Measurements from ENCODE around the gene SLC15A3.

Gene SLC15A3

DNA sequence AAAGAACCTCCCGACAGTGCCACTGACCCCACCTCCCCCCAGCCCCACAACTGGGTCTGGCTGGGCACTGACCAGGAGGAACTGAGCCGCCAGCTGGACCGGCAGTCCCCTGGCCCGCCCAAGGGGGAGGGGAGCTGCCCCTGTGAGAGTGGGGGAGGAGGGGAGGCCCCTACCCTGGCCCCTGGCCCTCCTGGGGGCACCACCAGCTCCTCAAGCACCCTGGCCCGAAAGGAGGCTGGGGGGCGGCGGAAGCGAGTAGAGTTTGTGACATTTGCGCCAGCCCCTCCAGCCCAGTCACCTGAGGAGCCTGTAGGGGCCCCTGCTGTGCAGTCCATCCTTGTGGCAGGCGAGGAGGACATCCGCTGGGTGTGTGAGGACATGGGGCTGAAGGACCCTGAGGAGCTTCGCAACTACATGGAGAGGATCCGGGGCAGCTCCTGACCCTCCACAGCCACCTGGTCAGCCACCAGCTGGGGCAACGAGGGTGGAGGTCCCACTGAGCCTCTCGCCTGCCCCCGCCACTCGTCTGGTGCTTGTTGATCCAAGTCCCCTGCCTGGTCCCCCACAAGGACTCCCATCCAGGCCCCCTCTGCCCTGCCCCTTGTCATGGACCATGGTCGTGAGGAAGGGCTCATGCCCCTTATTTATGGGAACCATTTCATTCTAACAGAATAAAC is 15.4 kb downstream of the SLC15A3 start:
- H3K36me3 ChIP-seq, result peaks cover 2% of the 10 kb centered on the region; the same call in 1 of the 2 replicates
- TF ChIP-seq, protein P1, sequence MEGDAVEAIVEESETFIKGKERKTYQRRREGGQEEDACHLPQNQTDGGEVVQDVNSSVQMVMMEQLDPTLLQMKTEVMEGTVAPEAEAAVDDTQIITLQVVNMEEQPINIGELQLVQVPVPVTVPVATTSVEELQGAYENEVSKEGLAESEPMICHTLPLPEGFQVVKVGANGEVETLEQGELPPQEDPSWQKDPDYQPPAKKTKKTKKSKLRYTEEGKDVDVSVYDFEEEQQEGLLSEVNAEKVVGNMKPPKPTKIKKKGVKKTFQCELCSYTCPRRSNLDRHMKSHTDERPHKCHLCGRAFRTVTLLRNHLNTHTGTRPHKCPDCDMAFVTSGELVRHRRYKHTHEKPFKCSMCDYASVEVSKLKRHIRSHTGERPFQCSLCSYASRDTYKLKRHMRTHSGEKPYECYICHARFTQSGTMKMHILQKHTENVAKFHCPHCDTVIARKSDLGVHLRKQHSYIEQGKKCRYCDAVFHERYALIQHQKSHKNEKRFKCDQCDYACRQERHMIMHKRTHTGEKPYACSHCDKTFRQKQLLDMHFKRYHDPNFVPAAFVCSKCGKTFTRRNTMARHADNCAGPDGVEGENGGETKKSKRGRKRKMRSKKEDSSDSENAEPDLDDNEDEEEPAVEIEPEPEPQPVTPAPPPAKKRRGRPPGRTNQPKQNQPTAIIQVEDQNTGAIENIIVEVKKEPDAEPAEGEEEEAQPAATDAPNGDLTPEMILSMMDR (IDR thresholded peaks at IDR 0.05; ENCODE audit: low read depth, low read length), result no peak
- no peaks in the 10 kb centered on the region for H3K4me1 ChIP-seq
- no peak overlapping the region for H3K4me3 ChIP-seq (ENCODE audit: low read depth, low read length)
- H3K9me3 ChIP-seq, result no peaks in the 10 kb centered on the region
- H3K27me3 ChIP-seq, result no peaks in the 10 kb centered on the region
- DNase-seq, result no peak

DNA sequence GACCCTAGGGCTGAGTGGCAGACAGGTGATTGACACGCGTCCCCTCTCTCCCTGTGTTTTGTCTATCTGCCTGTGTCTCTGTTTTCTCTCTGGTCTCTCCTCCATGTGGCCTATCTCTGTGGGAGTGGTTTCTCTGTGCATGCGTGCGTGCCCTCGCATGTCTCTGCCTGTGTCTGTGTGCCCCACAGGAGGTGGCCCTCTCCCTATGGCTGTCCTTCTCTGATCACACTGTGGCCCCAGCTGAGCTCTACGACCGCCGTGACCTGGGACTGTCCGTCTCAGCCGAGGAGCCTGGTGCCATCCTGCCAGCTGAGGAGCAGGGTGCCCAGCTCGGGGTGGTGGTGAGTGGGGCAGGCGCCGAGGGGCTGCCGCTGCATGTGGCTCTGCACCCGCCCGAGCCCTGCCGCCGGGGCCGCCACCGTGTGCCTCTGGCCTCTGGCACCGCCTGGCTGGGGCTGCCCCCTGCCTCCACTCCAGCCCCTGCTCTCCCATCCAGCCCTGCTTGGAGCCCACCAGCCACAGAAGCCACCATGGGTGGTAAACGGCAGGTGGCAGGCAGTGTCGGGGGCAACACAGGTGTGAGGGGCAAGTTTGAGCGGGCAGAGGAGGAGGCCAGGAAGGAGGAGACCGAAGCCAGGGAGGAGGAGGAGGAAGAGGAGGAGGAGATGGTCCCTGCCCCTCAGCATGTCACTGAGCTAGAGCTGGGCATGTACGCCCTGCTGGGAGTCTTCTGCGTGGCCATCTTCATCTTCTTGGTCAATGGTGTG is 16.1 kb downstream of the SLC15A3 start:
- DNase-seq, result no peak
- no peaks in the 10 kb centered on the region for H3K4me1 ChIP-seq
- TF ChIP-seq, protein P1 (IDR thresholded peaks at IDR 0.05; ENCODE audit: low read depth, low read length), result no peak
- no peak overlapping the region for H3K4me3 ChIP-seq (ENCODE audit: low read depth, low read length)
- H3K36me3 ChIP-seq, result peaks cover 5% of the 10 kb centered on the region; the same call in 1 of the 2 replicates
- no peaks in the 10 kb centered on the region for H3K9me3 ChIP-seq
- H3K27me3 ChIP-seq, result no peaks in the 10 kb centered on the region

DNA sequence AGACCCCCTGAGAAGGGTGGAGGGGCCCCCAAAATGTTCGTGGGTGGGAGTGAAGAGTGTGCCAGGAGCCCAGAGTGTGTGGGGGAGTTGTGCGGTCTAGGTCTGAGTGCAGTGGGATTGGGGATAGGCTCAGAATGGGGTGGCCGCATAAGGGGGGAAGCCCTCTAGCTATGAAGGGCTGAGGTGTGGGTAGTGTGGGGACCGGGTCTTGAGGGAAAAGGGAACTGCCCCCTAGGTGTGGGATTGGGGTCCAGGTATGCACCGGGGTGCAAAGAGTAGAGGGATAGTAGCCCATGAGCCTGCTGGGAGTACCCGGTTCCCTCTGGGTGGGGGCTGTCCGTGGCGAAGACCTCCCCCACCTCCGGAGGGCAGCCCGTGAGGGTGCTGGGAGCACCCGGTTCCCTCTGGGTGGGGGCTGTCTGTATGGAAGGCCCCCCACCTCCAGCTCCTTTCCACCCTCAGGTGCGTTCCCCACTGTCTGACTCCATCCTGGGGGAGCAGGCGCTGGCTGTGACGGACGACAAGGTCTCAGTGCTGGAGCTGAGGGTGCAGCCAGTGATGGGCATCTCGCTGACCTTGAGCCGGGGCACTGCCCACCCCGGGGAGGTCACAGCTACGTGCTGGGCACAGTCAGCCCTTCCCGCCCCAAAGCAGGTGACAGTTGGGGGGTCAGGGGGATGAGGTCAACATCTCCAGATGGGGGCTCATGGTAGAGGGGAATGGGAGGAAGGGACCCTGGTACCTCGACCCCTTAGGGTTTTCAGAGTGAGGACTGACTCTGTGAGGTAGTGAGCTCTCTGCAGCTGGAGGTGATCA is 17.0 kb downstream of the SLC15A3 start:
- Histone ChIP-seq H3K9me3 (no peaks in the 10 kb centered on the region), H3K27me3 (no peaks in the 10 kb centered on the region), H3K4me3 (ENCODE audit: low read depth, low read length) (no peak overlapping the region), H3K4me1 (no peaks in the 10 kb centered on the region), H3K36me3 (peaks cover 5% of the 10 kb centered on the region; the same call in 1 of the 2 replicates)
- DNase-seq, result no peak
- TF ChIP-seq, protein P1 (IDR thresholded peaks at IDR 0.05; ENCODE audit: low read depth, low read length), result no peak

DNA sequence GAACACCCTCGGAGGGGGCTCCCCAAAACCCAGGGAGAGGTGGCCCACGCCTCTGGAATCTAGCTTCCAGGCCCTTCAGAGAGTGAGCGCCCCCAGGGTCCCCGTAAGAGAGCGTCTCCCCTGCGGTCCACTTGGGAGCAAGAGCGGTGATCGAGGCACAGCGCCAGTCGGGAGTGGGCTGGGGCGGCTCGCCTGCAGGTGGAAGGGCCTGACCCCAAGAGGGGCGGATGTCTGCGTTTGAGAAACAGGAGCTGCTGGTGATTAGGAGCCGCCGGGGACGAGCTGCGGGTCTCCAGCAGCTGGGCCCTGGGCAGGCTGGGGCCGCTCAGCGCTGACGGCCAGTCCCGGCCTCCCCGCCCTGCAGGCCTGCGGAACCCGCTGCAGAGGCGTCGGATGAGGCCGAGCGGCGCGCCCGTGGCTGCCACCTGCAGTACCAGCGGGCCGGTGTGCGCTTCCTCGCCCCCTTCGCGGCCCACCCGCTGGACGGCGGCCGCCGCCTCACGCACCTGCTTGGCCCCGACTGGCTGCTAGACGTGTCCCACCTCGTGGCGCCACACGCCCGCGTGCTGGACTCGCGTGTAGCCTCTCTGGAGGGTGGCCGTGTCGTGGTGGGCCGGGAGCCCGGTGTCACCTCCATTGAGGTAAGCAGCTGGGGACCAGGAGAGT is 17.7 kb downstream of the SLC15A3 start:
- Histone ChIP-seq H3K4me1 (no peaks in the 10 kb centered on the region), H3K4me3 (ENCODE audit: low read depth, low read length) (no peak overlapping the region), H3K9me3 (no peaks in the 10 kb centered on the region), H3K36me3 (peaks cover 5% of the 10 kb centered on the region; the same call in 1 of the 2 replicates), H3K27me3 (no peaks in the 10 kb centered on the region)
- no peak for DNase-seq
- TF ChIP-seq, protein P1 (IDR thresholded peaks at IDR 0.05; ENCODE audit: low read depth, low read length), result no peak

DNA sequence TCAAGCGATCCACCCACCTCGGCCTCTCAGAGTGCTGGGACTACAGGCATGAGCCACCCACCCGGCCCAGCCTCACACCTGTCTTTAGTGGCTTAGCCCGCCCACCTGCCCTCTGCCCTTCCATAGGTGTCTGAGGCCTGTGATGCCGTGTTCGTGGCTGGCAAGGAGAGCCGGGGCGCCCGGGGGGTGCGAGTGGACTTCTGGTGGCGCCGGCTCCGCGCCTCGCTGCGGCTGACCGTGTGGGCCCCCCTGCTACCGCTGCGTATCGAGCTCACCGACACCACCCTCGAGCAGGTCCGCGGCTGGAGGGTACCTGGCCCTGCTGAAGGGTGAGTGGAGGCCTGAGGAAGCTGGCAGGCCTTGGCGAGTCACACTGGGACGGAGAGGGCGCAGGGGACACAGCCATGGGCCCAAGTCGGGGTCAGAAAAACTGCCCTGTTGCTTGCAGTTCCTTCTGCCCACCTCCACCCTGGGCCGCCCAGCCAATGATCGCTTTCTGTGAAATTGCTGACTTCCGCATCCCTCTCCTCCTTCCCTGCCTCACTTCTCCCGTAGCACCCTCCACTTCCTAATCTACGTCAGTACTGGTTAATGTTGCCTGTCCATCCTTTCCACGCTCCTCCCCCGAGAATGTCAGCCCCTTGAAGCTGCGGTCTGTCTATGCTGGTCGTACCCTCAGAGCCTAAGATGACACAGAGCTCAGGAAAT is 18.4 kb downstream of the SLC15A3 start:
- no peaks in the 10 kb centered on the region for H3K9me3 ChIP-seq
- H3K4me1 ChIP-seq, result no peaks in the 10 kb centered on the region
- TF ChIP-seq, protein P1 (IDR thresholded peaks at IDR 0.05; ENCODE audit: low read depth, low read length), result no peak
- H3K4me3 ChIP-seq (ENCODE audit: low read depth, low read length), result no peak overlapping the region
- H3K36me3 ChIP-seq, result peaks cover 8% of the 10 kb centered on the region
- no peaks in the 10 kb centered on the region for H3K27me3 ChIP-seq
- no peak for DNase-seq

All from BE2C (cell line).